GM18867 (cell line): Measurements from ENCODE around the gene RBM8A.

Experiments used
- ATAC-seq: cut with Tn5 transposase; IDR thresholded peaks from one replicate; pipeline ENCODE4 v1.9.1; 2021; ENCODE audit warnings: mild to moderate bottlenecking, moderate library complexity; ENCODE audit not compliant: unreplicated experiment

RBM8A gene

GRCh38 chr1:145918144-145918991 is 8.9 kb downstream of the RBM8A start, which contains the start of gene PEX11B:
Gene PEX11B (minus strand): TSS chr1:145918717. CDS start chr1:145918688, 29 bp downstream.
- peak; percentile 76 for ATAC-seq

- ATAC-seq = no peak
These were observed 9.7 kb downstream of the RBM8A start for GRCh38 chr1:145917595-145917994.

DNA sequence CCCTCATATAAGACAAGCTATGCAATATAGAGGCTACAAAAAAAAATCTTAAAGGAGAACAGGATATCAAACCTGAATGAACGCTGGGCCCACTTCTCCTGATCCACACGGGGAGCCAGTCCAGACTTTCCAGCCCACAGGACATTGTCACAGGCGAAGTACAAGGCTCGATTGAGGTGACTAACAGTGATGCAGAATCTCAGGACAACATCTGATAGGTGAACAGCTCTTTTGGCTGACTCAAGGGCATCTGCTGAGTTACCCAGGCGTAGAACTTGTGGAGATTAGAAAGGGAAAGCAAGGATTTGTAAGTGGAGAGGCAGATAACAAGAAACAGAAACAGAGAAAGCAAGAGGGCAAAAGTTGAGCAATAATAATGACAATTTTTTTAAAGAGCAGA is 10.5 kb downstream of the RBM8A start:
- ATAC-seq = no peak

GRCh38 chr1:145912128-145912641 is 15.1 kb downstream of the RBM8A start:
- ATAC-seq = no peak

DNA sequence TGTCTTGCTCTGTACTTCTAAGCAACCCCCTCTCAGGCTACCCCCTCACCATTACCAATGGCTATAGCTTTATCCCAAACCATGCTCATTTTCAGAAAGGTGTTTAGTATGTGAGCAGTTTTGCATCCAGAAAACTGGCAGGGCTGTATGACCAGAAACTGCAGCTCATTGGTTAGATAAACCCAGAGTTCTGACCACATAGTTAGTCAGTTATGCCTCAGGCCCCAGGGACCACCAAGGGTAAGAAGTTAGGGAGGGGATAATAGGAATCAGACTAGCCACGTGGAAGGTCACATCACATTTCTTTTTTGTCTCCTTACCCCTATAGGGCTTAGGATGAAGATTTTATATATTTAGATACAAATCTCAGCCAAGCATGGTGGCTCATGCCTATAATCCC is 18.6 kb downstream of the RBM8A start:
- no peak for ATAC-seq

GRCh38 chr1:145906954-145907753 is 20.1 kb downstream of the RBM8A start:
- ATAC-seq = no peak

- no peak for ATAC-seq
These were observed 25.8 kb downstream of the RBM8A start for GRCh38 chr1:145901312-145902021.

- no peak for ATAC-seq
These were observed 28.5 kb downstream of the RBM8A start for GRCh38 chr1:145898756-145899155.

- no peak for ATAC-seq
These were observed 29.3 kb downstream of the RBM8A start for GRCh38 chr1:145897969-145898368.

DNA sequence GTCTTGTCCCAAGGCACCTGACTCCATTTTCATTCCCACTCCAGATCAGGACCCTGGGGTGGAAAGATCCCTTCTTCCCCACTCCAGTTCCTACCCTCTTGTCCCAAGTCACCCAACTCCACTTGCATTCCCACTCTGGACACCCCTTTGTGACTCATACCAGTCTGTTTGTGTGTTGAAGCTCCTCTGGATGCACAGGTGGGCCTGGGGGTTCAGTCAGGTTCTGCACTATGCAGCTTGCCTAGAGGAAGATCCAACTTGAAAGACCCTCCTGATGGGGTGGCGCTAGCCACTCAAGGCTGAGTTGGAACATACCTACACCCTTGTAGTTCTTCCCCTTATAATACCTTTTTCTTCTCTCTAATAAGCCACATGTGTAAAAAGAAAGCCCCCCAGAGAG is 31.8 kb downstream of the RBM8A start:
- no peak for ATAC-seq

DNA sequence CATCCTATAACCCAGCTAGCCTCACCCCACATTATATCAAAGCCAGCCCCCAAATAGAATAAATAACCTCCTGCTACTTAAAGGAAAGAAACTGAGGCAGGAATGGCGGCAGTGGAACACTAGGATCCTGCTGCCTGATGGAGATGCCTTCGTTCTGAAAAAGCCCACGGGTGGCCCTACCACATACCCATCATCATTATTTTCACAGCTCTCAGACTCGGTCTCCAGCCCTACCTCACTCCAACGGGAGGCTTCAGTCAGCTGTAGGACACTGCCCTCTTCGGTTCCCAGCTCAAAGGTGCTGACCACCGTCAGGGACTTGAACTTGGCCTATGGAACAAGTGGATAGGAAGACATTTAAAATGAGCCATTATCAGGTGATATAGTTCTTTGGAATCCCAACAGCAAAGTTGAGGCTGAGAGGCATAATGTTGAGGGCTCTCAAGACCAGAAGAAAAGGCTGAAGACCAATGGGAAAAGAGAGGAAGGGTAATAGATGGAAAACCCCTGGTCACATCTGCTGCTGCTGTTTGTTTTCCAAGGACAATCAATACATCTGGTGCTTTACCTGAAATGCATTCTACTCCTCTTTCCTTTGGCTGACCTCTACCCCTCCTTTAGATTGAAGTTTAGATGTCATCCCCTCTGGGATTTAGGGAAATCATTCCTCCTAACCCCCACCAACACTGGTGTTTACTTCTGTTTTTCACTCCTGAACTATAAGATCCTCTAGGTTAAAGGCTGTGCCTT is 33.8 kb downstream of the RBM8A start:
- ATAC-seq = no peak

DNA sequence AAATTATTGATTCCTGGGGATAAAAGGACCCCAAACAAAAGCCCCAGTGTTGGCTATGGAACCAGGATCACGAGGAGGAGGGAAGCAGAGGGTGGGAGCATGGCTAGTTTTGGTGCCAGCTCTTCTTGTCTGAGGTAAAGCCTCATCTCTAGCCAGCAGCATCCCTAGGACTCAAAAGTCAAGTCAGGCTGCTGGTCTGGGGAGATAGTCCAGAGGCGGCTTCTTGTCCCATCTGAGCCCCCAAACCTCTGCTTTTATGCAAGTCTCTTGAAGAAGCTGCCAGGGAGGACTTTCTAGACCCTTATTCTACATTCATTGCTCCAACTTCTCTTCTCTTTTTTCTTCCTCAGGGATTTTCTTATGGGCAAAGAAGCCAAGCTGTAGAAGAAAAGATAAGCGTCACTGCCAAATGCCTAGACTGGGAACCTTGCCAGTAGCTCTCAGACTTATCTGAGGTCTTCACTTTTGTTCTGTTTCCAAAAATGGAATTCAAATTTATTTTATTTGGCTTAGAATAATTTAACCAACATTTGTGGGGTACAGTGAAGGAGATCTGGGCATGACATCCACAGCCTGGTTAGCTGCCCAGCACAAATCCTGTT is 34.7 kb downstream of the RBM8A start:
- ATAC-seq = no peak

GRCh38 chr1:145891587-145892485 is 35.4 kb downstream of the RBM8A start:
- no peak for ATAC-seq

- no peak for ATAC-seq
These were observed 36.1 kb downstream of the RBM8A start for GRCh38 chr1:145891143-145891542.

DNA sequence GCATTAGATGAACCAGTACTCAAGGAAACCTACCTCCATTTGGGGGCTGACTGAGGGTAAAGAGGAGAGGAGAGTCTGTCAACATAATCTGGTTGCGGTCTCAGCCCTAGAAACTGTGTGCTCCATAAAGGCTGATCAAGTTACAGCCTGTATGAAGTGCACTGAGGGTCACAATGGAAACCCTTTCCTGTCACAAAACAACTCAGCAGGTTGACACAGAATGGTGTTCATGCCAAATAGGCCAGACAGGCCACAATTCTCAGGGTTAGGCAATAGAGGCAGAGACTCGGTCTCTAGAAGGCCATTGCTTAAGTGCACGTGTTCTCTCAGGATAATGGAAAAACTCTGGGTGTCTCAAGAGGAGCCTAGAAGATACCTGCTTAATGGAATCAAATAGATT is 37.6 kb downstream of the RBM8A start:
- ATAC-seq = no peak

DNA sequence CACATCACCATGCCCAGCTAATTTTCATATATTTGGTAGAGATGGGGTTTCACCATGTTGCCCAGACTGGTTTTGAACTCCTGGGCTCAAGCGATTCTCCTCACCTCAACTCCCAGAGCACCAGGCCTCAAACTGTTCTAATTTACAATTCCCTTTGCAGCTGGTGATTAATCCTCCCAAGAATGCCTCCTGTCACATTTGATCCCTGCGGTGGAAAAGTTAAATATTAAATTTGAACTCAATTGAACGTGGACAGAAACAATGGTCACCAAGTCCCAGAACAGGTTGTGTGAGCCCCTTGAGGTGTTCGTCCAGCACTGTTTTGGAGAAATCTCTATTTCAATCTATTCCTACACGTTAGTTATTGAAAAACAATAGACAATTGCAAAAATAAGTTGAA is 39.7 kb downstream of the RBM8A start:
- ATAC-seq = no peak

DNA sequence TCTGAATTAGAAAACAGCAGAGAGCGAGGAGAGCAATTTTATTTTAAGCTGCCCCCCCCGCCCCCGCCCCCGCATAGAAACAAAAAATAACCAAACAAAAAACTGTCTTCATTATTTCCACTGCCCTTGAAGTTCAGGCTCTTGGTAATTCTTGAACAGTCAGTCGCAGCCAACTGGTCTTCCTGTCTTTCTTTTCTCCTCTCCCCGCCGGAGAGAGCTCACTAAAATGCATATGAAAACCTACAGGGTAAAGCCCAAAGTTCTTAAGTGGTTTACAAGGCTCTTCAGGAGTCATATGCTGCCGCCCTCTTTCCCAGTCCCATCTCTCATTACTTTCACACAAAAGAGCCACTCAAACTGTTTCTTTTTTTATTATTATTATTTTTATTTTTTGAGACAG is 40.5 kb downstream of the RBM8A start:
- ATAC-seq = no peak

DNA sequence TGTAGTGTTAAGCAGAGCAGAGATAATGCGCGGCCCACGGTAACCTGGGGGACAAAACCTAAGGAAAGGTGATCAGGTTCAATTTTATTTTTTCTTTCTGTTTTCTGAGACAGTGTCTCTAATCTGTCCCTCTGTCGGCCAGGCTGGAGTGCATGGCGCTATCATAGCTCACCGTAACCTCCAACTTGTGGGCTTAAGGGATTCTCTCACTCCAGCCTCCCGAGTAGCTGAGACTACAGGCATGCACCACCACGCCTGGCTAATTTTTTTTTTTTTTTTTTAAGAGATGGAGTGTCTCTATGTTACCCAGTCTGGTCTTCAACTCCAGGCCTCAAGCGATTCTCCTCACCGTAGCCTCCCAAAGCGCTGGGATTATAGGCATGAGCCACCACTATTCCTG is 40.9 kb downstream of the RBM8A start:
- no peak for ATAC-seq

GRCh38 chr1:145885738-145886287 is 41.5 kb downstream of the RBM8A start, which contains the start of gene ANKRD35:
Gene ANKRD35 (minus strand): TSS chr1:145885866. CDS start chr1:145885758, 108 bp downstream.
- peak; percentile 99 for ATAC-seq
